NOMO-1 (cell line): ENCODE measurements around the gene LHX4.

Experiments used
- DNase-seq, 2 experiments: peaks; one replicate each; lab custom pipeline; 2025; ENCODE audit not compliant: unreplicated experiment in 2 of 2; lab: John Stamatoyannopoulos, UW

Gene LHX4

GRCh38 chr1:180254854-180255253 lies 24.8 kb downstream of the LHX4 start:
- DNase-seq, result no peak

GRCh38 chr1:180255536-180256340 lies 25.7 kb downstream of the LHX4 start:
- DNase-seq, result no peak

GRCh38 chr1:180256341-180257027 lies 26.4 kb downstream of the LHX4 start:
- DNase-seq, result no peak

DNA sequence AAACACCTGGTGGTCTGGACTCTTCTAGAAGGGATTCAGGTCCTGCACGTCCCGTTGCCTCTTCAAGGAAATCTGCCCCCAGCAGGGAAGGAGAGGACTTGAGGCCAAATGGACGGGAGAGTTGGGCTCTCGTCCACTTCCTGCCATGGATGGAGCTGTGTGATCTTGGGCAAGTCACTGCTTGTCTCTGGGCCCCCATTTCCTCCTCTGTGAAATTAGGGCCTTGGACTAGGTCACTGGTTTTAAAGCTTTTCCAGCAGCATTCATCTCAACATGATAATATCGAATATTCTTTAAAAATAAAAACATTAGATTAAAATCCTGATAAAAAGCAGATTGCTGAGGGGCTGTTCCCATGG lies 26.9 kb downstream of the LHX4 start:
- DNase-seq, result no peak

- DNase-seq, result no peak
Observed at GRCh38 chr1:180257486-180257885, 27.4 kb downstream of the LHX4 start.

- DNase-seq, result no peak
Observed at GRCh38 chr1:180258290-180258689, 28.2 kb downstream of the LHX4 start.

DNA sequence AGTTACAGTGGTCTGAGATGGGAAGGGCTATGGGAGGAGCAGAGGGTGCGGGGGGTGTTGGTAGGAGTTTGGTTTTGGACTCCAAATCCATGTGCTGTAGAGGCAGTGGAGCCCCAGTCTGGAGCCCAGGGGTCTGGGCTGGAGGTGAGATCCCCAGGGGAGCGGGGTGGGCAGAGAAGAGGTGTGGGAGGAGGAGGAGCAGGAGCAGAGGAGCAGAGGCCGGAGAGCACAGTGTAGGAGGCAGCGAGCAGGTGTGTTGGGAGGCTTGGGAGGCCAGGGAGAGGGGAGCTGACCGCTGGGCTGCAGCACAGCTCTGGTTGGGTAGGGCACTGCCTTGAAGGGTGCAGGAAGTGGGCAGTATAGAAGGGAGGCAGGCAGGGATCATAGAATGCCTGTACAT lies 28.9 kb downstream of the LHX4 start:
- DNase-seq, result no peak

DNA sequence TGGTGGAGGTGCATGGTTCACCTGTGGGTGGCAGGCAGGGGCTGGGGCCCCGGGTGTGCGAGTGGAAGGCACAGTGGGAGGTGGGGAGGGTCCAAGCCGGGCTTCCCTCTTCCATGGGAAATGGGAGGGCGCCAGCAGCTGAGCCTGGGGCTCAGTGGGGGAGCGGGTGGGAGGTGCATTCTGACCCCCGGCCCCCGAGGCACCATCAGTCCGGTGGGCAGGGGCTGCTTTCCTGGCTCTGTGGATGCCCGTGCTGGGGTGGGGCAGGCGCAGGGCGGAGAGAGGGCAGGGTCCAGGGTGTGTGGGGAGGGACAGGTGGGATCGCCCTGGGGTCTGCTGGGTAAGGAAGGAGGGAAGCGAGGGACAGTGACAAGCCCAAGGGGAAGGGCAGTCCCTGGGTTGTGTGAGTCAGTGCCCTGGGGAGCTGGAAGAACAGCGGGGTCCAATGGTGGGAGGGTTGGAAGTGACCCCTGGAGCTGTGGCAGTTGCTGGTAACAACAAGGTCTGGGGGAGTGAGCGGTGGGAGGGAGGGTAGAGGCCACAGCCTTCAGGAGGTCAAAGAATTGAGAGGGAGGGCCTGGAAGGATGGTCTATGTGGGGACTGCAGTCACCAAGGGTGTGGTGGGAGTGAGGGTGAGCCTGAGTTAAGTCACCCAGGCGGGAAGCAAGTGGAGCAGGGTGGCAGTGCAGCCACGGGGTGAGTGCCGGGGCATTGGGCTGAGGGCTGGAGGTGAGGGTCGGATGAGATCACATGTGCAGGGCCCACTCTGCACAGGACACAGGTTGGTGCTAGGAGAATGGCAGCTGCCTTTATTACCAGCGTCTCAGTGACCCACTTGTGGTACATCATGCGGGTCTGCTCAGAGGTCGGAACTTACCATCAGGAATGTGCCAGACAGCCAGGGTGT lies 29.6 kb downstream of the LHX4 start:
- no peak for DNase-seq

DNA sequence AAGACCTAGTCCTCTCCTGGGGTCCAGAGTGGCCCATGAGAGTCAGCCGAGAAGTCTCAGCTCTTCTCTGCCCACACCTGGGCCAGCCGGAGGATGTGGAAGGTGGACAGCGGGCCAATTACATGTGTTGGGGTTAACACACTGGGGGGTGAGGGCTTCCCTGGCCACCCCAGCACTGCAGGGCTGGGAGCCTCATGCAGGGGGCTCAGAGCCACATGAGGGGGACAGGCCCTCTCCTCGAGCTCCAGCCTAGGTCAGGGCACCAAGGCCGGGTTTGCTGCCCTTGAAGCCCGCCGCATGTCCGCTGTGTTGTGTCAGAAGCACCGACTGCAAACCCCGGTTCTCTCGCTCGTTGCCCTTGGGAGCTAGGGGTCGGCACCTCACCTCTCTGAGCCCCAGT lies 30.5 kb downstream of the LHX4 start:
- DNase-seq, result no peak

GRCh38 chr1:180261030-180261429 lies 31.0 kb downstream of the LHX4 start:
- no peak for DNase-seq

DNA sequence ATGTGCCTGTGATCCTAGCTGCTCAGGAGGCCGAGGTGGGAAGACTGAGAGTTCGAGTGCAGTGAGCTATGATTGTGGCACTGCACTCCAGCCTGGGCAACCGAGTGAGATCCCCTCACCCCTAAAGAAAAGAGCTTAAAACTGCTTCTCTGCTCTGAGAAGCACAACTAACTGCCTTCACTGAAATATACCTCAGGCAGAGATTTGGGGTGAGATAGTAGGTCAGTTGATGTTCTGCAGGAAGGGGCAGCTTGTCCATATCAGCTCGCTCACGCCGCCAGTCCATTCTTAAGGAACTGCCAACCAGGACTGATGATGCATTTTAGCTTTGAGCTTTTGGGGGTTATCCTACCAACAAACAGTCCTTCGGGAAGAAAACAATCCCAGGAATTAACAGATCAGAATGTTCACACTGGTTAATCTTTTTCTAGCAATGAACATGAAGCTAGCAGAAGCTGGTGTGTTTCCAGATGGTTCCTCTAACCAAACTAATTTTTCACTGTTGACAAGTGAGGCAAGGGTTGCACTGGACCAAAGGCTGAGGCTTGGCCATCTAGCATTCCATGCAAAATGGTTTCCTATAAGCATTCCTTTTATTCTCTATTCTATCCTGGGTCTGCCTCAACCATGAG lies 31.6 kb downstream of the LHX4 start:
- DNase-seq, result no peak

- no peak for DNase-seq
Observed at GRCh38 chr1:180262628-180263488, 32.8 kb downstream of the LHX4 start.

- DNase-seq, result no peak
Observed at GRCh38 chr1:180264595-180264994, 34.5 kb downstream of the LHX4 start.

DNA sequence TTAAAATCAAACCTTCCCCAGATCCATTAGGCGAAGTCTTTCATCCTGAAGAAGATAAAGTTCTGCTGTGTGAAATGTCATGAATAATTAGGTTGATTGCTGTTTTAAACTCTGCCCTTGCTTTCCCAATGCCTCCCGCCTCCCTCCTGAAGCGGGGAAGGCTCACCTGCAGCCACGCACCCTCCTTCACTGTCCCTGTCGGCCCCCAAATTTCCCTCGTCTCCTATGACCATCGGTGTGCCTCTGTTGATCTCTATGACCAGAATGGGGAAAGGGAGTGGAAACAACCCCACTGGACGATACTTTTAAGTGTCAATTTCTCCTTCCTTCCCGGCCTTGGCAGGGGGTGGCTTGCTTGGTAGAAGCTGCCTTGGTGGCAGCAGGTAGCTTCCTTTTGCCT lies 35.1 kb downstream of the LHX4 start:
- DNase-seq, result no peak

- DNase-seq, result no peak
Observed at GRCh38 chr1:180265871-180266270, 35.8 kb downstream of the LHX4 start.

DNA sequence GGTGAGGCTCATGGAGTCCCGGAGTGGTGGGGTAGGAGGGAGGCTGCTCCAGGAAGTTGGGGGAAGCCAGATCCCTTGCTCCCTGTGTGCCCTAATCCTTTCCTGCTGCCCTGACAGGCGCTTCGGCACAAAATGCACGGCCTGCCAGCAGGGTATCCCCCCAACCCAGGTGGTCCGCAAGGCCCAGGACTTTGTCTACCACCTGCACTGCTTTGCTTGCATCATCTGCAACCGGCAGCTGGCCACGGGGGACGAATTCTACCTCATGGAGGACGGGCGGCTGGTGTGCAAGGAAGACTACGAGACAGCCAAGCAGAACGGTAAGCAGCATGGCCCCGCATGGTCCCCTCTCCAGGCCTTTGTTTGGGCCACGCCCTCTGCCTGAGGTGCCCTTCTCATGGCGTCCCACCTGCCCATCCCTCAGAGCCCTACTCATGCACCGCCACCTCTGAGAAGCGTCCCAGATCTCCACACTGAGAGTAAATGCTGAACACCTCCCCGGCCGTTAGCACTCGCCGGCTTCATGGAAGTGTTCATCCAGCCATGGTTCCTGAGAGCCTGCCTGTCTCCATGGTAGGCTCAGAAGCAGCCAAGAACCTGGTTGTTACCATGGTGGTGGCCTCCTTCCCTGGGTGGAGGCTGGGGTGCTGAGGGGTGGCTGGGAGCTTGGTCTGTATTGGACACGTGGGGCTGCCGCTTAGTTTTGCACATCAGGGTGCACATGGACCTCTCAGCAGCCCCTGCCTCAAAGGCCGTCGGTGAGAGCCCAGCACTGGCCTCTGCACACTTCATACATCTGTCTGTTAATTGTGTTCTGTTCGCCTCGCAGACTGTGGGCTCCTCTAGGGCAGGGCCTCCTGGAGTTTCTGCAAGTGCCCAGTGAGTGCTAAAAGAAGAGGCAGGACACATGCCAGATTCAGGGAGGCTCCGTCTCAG lies 36.5 kb downstream of the LHX4 start:
- DNase-seq, result no peak

GRCh38 chr1:180267211-180267561 lies 37.1 kb downstream of the LHX4 start:
- no peak for DNase-seq

- no peak for DNase-seq
Observed at GRCh38 chr1:180267761-180268555, 37.9 kb downstream of the LHX4 start.
